Stimulated activated CD8-positive, alpha-beta memory T cell treated with anti-CD3 and anti-CD28 coated beads, Interleukin-15, amount 100 ng/mL, for 4 hours (primary cell): Measurements from ENCODE around the gene MED26.

Source experiments
- DNase-seq, 2 donors: peaks; one replicate each; pipeline ENCODE4 v3.0.0-alpha.2; 2020; ENCODE audit warnings: low read depth in 2 of 2

Gene MED26

GRCh38 chr19:16649734-16650133 is 21.7 kb upstream of the MED26 start:
- DNase-seq, result no peak

GRCh38 chr19:16645140-16645539 is 17.1 kb upstream of the MED26 start:
- no peak for DNase-seq

- DNase-seq, result no peak
These were observed 13.7 kb upstream of the MED26 start for GRCh38 chr19:16641695-16642094.

- DNase-seq, result no peak
These were observed 12.9 kb upstream of the MED26 start for GRCh38 chr19:16640951-16641350.

- no peak for DNase-seq
These were observed 10.7 kb upstream of the MED26 start for GRCh38 chr19:16638666-16639065.

- no peak for DNase-seq
These were observed 9.5 kb upstream of the MED26 start for GRCh38 chr19:16637535-16637934.

GRCh38 chr19:16631465-16631864 is 3.5 kb upstream of the MED26 start:
- no peak for DNase-seq

- DNase-seq, result no peak
These were observed 1.1 kb upstream of the MED26 start for GRCh38 chr19:16628984-16629691.

GRCh38 chr19:16627928-16628182 is 149 bp downstream of the MED26 start:
- no peak for DNase-seq

- no peak for DNase-seq
These were observed 644 bp downstream of the MED26 start for GRCh38 chr19:16627193-16627927.

- DNase-seq, result no peak
These were observed 1.2 kb downstream of the MED26 start for GRCh38 chr19:16626796-16627192.

- no peak for DNase-seq
These were observed 2.6 kb downstream of the MED26 start for GRCh38 chr19:16625163-16625958.

- no peak for DNase-seq
These were observed 3.8 kb downstream of the MED26 start for GRCh38 chr19:16624236-16624635.

GRCh38 chr19:16623576-16623975 is 4.4 kb downstream of the MED26 start:
- no peak for DNase-seq

GRCh38 chr19:16623066-16623465 is 4.9 kb downstream of the MED26 start:
- DNase-seq, result no peak

GRCh38 chr19:16621165-16621800 is 6.7 kb downstream of the MED26 start:
- no peak for DNase-seq

- DNase-seq, result no peak
These were observed 7.4 kb downstream of the MED26 start for GRCh38 chr19:16620584-16620983.

GRCh38 chr19:16620018-16620417 is 8.0 kb downstream of the MED26 start:
- no peak for DNase-seq

- no peak for DNase-seq
These were observed 8.5 kb downstream of the MED26 start for GRCh38 chr19:16619457-16619856.

- no peak for DNase-seq
These were observed 9.8 kb downstream of the MED26 start for GRCh38 chr19:16618248-16618647.

- no peak for DNase-seq
These were observed 12.2 kb downstream of the MED26 start for GRCh38 chr19:16615808-16616207.

- DNase-seq, result no peak
These were observed 13.1 kb downstream of the MED26 start for GRCh38 chr19:16614941-16615340.
